NT2/D1 (cell line): ENCODE measurements around the gene TBC1D2.

Source experiments
- SUZ12 ChIP-seq: IDR thresholded peaks from 2 replicates; pipeline ENCODE4 v1.6.1; 2011; ENCODE audit not compliant: insufficient read length, insufficient read depth; ENCODE audit errors: extremely low read depth
- YY1 ChIP-seq: IDR thresholded peaks from 2 replicates; pipeline ENCODE4 v1.6.1; 2011; ENCODE audit not compliant: insufficient read length, insufficient read depth
- ZNF274 ChIP-seq: IDR thresholded peaks from 2 replicates; pipeline ENCODE4 v1.6.1; 2011; ENCODE audit warnings: mild to moderate bottlenecking, low read depth, low read length

- TF ChIP-seq SUZ12: no peak
- no peak for TF ChIP-seq ZNF274
- TF ChIP-seq YY1: no peak
Measured at GRCh38 chr9:98206754-98207153, 48.7 kb downstream of the TBC1D2 start.
